ENCODE measurements around the gene SCAND1. TPM values are rescaled to one million over a fixed set of nuclear protein-coding genes. Genes with fewer than 3 reads are reported as not detected.

Gene SCAND1
- total and polyA plus RNA-seq, 2 experiments from 2014 or later = 45.7 to 177 TPM

DNA sequence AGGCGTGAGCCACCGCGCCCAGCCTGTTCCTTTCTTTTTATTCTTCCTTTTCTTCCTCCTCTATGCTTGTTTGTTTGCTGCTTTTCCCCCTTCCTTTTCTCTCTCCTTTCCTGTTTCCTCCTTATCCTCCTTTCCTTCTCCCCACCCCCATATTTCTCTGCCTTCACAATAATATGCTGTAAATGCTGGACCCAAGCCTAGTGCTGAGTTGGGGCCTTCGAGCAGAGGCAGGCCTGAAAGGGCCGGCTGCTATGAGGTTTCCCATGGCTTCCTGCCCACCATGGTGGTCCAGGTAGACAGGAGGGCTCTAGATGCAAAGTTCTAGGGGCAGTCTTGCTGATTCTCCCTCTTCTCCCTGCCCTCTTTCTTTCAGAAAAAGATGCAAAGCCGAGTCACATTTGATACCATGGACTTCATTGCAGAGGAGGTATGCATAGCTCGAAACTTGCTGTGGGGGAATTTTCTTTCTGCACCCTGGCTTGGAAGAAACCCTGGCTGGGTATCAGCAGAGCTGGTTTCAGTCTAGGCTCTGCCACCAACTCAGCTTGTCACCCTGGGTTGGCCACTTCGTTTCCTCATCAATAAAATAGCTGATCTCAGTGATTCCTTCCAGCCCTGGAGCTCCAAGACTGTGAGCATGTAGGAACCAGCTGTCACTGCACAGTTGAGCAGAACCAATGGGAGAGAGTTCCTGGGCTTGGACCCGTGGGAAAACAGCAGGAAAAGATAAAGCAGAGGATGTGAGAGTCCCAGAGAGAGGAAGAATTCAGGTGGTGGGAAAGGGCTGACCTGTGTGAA is 21.5 kb upstream of the SCAND1 start:
- no peaks in the 10 kb centered on the region for H3K27me3 ChIP-seq
- no peak overlapping the region for H3K4me3 ChIP-seq
- no peaks in the 10 kb centered on the region for H3K4me1 ChIP-seq (ENCODE audit: insufficient read depth)
- H3K36me3 ChIP-seq (replicated peaks; ENCODE audit: insufficient read depth, low read depth) = no peaks in the 10 kb centered on the region
- H3K9me3 ChIP-seq (ENCODE audit: low read depth) = no peaks in the 10 kb centered on the region
- no peaks in the 10 kb centered on the region for H3K9me2 ChIP-seq (replicated peaks; ENCODE audit: insufficient read depth)
- DNase-seq (ENCODE audit: low spot score) = no peak
- no peak overlapping the region for H3K4me2 ChIP-seq
- 83% methylated on average over 9 of the region's 9 CpGs for WGBS (ENCODE audit: low lambda C conversion rate, missing lambda C conversion rate)
- H3K27ac ChIP-seq = no peak overlapping the region
- TF ChIP-seq EZH2phosphoT487 (IDR thresholded peaks at IDR 0.05; ENCODE audit: low read depth, severe bottlenecking, unreplicated experiment) (no peak), CTCF (IDR thresholded peaks at IDR 0.05; ENCODE audit: poor library complexity) (no peak), EZH2 (IDR thresholded peaks at IDR 0.05; ENCODE audit: borderline replicate concordance) (no peak)
- H3K79me2 ChIP-seq = no peaks in the 10 kb centered on the region
- H4K20me1 ChIP-seq (ENCODE audit: insufficient read depth, poor library complexity, severe bottlenecking) = no peaks in the 10 kb centered on the region
- H2AFZ ChIP-seq = no peak overlapping the region

- no peak overlapping the region for H3K4me3 ChIP-seq
- no peak overlapping the region for H3K4me2 ChIP-seq
- no peaks in the 10 kb centered on the region for H3K4me1 ChIP-seq (ENCODE audit: insufficient read depth)
- H3K27ac ChIP-seq = no peak overlapping the region
- no peaks in the 10 kb centered on the region for H3K36me3 ChIP-seq (replicated peaks; ENCODE audit: insufficient read depth, low read depth)
- TF ChIP-seq CTCF (IDR thresholded peaks at IDR 0.05; ENCODE audit: poor library complexity) (no peak), EZH2 (IDR thresholded peaks at IDR 0.05; ENCODE audit: borderline replicate concordance) (no peak), EZH2phosphoT487 (IDR thresholded peaks at IDR 0.05; ENCODE audit: low read depth, severe bottlenecking, unreplicated experiment) (no peak)
- H3K27me3 ChIP-seq = no peaks in the 10 kb centered on the region
- H3K9me2 ChIP-seq (replicated peaks; ENCODE audit: insufficient read depth) = no peaks in the 10 kb centered on the region
- no peak overlapping the region for H2AFZ ChIP-seq
- H3K79me2 ChIP-seq = no peaks in the 10 kb centered on the region
- H4K20me1 ChIP-seq (ENCODE audit: insufficient read depth, poor library complexity, severe bottlenecking) = no peaks in the 10 kb centered on the region
- no peaks in the 10 kb centered on the region for H3K9me3 ChIP-seq (ENCODE audit: low read depth)
- DNase-seq (ENCODE audit: low spot score) = no peak
- WGBS (ENCODE audit: low lambda C conversion rate, missing lambda C conversion rate) = 86% methylated on average over 4 of the region's 4 CpGs
Measured at GRCh38 chr20:35974256-35974655, 20.0 kb upstream of the SCAND1 start.

DNA sequence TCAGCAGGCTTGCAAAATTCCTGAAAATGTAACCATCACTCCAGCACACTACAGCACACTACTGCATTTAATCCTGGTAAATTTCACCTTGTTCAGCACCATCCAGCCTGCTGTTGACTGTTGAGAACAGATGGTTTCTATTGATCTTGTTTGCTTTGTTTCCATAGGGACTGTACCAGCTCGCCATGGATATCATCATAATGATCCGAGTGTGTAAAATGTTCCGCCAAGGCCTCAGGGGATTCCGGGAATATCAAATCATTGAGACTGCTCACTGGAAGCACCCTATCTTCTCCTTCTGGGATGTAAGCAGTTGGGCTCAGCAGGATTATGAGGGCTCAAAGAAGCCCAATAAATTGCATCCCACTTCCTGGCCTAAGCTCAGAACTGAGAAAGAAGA is 18.2 kb upstream of the SCAND1 start:
- no peaks in the 10 kb centered on the region for H3K9me3 ChIP-seq (ENCODE audit: low read depth)
- H3K4me2 ChIP-seq = no peak overlapping the region
- H3K27me3 ChIP-seq = no peaks in the 10 kb centered on the region
- H4K20me1 ChIP-seq (ENCODE audit: insufficient read depth, poor library complexity, severe bottlenecking) = no peaks in the 10 kb centered on the region
- DNase-seq (ENCODE audit: low spot score) = peak; percentile 51
- peak overlapping the region; percentile 81 for H3K27ac ChIP-seq
- H3K4me1 ChIP-seq (ENCODE audit: insufficient read depth) = no peaks in the 10 kb centered on the region
- H3K4me3 ChIP-seq = no peak overlapping the region
- TF ChIP-seq CTCF (IDR thresholded peaks at IDR 0.05; ENCODE audit: poor library complexity) (no peak), EZH2phosphoT487 (IDR thresholded peaks at IDR 0.05; ENCODE audit: low read depth, severe bottlenecking, unreplicated experiment) (no peak), EZH2 (IDR thresholded peaks at IDR 0.05; ENCODE audit: borderline replicate concordance) (no peak)
- WGBS (ENCODE audit: low lambda C conversion rate, missing lambda C conversion rate) = 29% methylated on average over 4 of the region's 4 CpGs
- H3K9me2 ChIP-seq (replicated peaks; ENCODE audit: insufficient read depth) = no peaks in the 10 kb centered on the region
- no peak overlapping the region for H2AFZ ChIP-seq
- H3K79me2 ChIP-seq = no peaks in the 10 kb centered on the region
- H3K36me3 ChIP-seq (replicated peaks; ENCODE audit: insufficient read depth, low read depth) = no peaks in the 10 kb centered on the region
